ENCODE results near the gene IFITM10.
"Not testable (repeated sequence)": the region's sequence is repeated elsewhere in the genome, so short reads cannot be mapped to it uniquely, and the experiment has no call there.

IFITM10 gene

DNA sequence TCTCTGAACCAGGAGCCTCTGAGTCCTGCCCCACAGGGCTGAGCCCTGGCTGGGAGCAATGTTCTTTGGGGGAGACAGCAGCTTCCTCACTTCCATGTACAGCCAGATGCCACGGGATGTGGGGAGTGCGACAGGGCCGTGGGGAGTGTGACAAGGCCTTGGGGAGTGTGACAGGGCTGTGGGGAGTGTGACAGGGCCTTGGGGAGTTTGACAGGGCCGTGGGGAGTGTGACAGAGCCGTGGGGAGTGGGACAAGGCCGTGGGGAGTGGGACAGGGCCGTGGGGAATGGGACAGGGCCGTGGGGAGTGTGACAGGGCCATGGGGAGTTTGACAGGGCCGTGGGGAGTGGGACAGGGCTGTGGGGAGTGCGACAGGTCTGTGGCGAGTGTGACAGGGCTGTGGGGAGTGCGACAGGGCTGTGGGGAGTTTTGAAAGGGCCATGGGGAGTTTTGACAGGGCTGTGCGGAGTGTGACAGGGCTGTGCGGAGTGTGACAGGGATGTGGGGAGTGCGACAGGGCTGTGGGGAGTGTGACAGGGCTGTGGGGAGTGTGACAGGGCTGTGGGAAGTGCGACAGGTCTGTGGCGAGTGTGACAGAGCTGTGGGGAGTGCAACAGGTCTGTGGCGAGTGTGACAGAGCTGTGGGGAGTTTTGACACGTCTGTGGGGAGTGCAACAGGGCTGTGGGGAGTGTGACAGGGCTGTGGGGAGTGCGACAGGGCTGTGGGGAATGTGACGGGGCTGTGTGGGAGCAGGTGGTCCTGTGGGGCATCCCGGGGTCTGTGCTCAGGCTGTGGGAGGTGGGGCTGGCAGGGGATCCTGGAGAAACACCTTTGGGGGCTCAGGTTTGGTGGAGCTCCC is 60.0 kb downstream of the IFITM10 start:
- no peak for DNase-seq (ENCODE audit: low spot score)

DNA sequence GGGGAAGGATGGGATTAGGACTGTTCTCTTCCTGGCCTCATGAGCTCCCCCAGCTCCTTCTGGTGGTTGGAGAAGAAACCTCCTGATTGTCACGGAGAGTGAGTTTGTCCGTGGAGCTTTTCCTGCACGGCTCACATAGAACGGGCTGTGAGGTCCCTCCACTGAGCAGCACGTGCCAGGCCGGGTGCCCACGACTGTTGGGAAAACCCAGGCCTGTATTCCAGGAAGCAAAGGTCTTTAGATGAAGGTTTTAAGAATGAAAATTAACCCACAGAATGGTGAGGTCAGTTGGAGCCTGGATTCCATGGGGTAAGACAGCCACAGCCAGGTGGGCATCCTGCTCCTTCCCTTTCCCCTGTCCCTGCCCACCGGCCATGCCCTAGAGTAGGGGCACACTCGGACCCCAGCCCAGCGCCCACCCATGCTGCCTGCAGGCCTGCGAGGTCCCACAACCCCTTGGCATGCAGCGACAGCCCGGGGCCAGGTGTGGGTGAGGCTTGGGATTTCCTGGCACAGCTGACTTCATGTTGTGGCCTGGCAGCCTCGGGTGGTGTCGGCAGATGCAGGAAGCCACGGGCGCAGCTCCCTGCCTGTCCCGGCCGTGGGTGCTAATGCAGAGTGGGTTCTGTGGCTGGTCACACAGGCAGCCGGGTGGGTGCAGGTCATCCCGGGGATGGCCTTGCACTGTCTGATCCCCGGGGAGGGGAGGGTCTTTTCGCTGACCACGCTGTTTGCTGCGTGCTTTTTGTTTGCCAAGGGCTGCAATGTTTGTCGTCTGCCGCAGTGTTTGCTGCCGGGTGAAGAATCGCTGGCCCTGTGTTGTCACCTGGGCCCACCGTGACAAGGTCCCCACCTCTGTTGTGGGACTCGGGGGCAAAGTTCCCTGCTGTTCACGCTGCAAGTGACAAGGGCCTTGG is 60.9 kb downstream of the IFITM10 start:
- DNase-seq (ENCODE audit: low spot score), result not testable (repeated sequence)

DNA sequence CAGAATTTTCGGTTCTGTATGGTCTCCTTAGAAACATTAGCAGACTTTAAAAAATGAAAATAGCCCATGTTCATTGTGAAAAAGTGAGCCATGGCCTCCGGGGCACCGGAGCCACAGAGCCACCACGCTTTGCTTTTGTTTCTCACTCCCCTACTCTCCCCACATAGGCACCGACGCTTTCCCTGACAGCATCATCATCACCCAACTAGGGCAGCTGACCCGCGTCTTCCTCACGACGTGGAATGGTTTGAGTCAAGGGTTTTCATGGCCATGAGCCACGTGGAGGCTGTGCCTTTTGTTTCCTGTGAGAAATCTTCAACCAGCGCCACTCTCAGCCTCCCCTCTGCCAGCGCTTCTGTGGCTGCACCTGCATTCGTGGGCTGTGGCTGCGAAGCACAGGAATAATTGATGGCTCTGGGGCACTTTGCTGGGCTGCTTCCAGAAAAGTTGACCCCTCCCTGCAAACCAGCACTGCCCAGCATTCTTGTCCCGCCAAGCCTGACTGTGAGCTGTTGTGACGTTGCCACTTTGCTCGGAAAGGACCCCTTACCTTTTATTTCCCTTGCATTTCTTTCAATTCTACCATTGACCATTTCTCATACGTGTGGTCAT is 62.0 kb downstream of the IFITM10 start:
- not testable (repeated sequence) for DNase-seq (ENCODE audit: low spot score)

DNA sequence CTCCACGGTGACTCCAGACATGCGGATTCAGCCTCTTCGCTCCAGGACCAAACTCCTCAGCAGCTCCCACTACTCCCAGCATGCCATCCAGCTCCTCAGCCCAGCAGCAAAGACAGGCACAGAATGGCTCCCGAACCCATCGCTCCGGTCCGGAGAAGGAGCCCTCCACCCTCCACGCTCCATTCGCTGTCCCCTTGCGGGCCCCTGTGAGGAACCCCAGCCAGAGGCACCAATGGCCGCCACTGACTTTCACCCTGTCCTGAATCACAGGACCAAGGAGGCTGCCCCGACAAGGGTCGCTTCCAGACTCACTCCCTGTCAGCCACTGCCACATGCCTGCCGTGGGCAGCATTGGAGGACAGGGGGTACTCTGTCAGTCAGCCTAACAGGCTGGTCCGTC is 64.2 kb downstream of the IFITM10 start:
- not testable (repeated sequence) for DNase-seq (ENCODE audit: low spot score)

DNA sequence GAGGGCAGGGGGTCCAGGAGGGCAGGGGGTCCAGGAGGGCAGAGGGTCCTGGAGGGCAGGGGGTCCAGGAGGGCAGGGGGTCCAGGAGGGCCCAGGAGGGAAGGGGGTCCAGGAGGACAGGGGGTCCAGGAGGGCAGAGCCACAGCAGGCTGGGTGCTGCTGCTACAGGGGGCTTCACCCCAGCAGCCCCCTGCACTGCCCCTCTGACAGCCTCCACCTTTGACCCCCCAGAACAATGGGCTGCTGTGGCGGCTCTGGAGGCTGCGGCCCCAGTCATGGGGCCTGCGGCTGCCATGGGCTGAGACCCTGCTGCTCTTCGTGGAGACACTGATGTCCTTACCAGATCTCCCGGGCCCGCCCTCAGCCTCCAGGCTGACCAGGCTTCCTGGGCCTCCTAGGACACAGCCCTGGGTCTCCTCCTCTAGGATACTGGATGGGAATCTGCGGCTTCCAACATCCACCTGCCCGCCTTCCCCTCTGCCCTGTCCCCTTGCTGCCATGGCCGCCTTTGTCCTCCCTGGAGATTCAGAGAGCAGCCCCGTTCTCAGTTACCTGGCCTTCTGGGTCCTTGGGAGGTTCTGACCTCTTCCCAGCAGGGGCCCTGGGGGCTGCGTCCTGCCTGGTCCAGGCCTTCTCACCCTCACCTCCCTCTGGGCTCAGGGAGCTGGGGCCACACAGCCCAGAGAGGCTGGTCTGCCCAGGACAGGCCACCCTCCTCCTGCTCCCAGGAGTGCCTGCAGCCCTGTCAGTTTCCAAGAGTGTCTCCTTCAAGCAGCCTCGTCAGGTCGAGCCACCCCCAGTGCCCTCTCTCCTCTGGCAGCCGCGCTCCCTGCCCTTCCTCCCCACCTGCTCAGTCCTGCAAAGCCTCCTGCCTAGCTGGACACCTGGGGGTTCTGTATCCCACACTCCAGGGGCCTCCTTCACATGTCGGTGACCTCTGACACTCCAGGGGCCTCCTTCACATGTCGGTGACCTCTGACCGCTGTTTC is 65.2 kb downstream of the IFITM10 start:
- not testable (repeated sequence) for DNase-seq (ENCODE audit: low spot score)

DNA sequence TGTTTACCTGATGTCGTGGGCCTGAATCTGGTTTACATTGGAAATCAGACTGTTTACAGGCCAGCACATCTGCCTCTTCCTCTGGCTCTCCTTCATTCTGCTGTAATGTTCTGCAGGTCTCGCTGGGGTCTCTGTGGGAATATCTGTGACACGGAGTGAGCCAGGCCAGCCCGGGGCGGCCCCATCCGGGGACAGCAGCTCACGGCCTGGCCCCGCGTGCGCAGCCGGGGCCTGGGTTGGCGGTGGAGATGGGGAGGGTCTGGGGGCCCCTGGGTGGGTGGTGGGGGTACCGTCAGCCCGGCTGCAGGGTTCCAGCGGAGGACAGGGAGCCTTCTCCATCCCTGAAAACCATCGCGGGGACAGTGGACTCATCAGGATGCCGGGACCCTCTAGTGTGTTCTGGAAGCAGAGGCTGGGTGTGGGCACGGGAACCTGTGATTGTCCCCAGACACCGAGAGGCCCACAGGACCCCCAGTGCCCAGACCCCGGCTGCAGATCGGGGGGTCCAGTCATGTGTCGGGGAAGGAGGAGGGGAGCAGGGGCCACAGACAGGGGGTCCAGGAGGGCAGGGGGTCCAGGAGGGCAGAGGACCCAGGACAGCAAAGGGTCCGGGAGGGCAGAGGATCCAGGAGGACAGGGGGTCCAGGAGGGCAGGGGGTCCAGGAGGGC is 66.4 kb downstream of the IFITM10 start:
- DNase-seq (ENCODE audit: low spot score), result not testable (repeated sequence)

DNA sequence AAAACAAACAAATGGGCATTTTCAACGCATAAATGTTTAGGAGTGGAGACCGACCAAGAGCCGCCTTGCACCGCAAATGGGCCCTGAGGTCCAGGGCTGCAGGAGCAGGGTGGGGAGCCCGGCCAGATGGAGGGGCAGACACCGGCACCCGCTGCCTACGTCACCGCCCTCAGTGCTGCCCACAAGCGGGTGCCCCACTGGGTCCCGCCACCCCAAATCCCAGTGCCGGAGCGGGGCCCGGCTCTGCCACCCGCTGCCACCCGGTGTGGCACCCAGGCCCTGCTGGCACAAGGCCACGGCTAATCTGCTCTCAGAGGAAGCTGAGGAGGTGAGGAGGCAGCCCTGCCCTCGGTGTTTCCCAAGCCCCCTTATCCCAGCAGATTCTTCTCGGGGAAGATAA is 67.2 kb downstream of the IFITM10 start:
- DNase-seq (ENCODE audit: low spot score), result not testable (repeated sequence)
